ENCODE measurements around the gene PGA5.

The PGA5 gene

GRCh38 chr11:61294717-61295595 lies 54.0 kb downstream of the PGA5 start, which contains the start of gene VWCE:
TSS of gene VWCE (minus strand) at chr11:61295316. CDS start at chr11:61295037, 279 bp downstream.
- Histone ChIP-seq H3K36me3 (ENCODE audit: control insufficient read depth, insufficient read depth, low read length) (peaks cover under 1% of the 10 kb centered on the region; the same call in 1 of the 2 replicates), H3K4me3 (replicated peaks; ENCODE audit: low read depth, low read length) (peak within 1 kb of the TSS; percentile 75), H3K27me3 (replicated peaks; ENCODE audit: control insufficient read depth, insufficient read depth, low read length) (no peaks in the 10 kb centered on the region)
- TF ChIP-seq CTCF (IDR thresholded peaks at IDR 0.05; ENCODE audit: insufficient read depth, low read length, poor library complexity, severe bottlenecking): peak; percentile 55
- DNase-seq (ENCODE audit: extremely low read depth, insufficient read length): peak; percentile 85

- no peak for TF ChIP-seq CTCF (IDR thresholded peaks at IDR 0.05; ENCODE audit: insufficient read depth, low read length, poor library complexity, severe bottlenecking)
- Histone ChIP-seq H3K4me3 (replicated peaks; ENCODE audit: low read depth, low read length) (peak overlapping the region; percentile 75), H3K36me3 (ENCODE audit: control insufficient read depth, insufficient read depth, low read length) (peaks cover 4% of the 10 kb centered on the region), H3K27me3 (replicated peaks; ENCODE audit: control insufficient read depth, insufficient read depth, low read length) (no peaks in the 10 kb centered on the region)
- DNase-seq (ENCODE audit: extremely low read depth, insufficient read length): no peak
Measured at GRCh38 chr11:61295596-61295926, 54.6 kb downstream of the PGA5 start.

GRCh38 chr11:61297341-61297740 lies 56.4 kb downstream of the PGA5 start:
- no peaks in the 10 kb centered on the region for H3K27me3 ChIP-seq (replicated peaks; ENCODE audit: control insufficient read depth, insufficient read depth, low read length)
- no peak for TF ChIP-seq CTCF (IDR thresholded peaks at IDR 0.05; ENCODE audit: insufficient read depth, low read length, poor library complexity, severe bottlenecking)
- H3K4me3 ChIP-seq (replicated peaks; ENCODE audit: low read depth, low read length): no peak overlapping the region
- peaks cover 9% of the 10 kb centered on the region for H3K36me3 ChIP-seq (ENCODE audit: control insufficient read depth, insufficient read depth, low read length)
- no peak for DNase-seq (ENCODE audit: extremely low read depth, insufficient read length)

- Histone ChIP-seq H3K36me3 (ENCODE audit: control insufficient read depth, insufficient read depth, low read length) (peaks cover 9% of the 10 kb centered on the region), H3K27me3 (replicated peaks; ENCODE audit: control insufficient read depth, insufficient read depth, low read length) (no peaks in the 10 kb centered on the region), H3K4me3 (replicated peaks; ENCODE audit: low read depth, low read length) (no peak overlapping the region)
- no peak for TF ChIP-seq CTCF (IDR thresholded peaks at IDR 0.05; ENCODE audit: insufficient read depth, low read length, poor library complexity, severe bottlenecking)
- no peak for DNase-seq (ENCODE audit: extremely low read depth, insufficient read length)
Measured at GRCh38 chr11:61297746-61298145, 56.8 kb downstream of the PGA5 start.

- DNase-seq (ENCODE audit: extremely low read depth, insufficient read length): no peak
- TF ChIP-seq CTCF (IDR thresholded peaks at IDR 0.05; ENCODE audit: insufficient read depth, low read length, poor library complexity, severe bottlenecking): no peak
- H3K4me3 ChIP-seq (replicated peaks; ENCODE audit: low read depth, low read length): no peak overlapping the region
- peaks cover 11% of the 10 kb centered on the region for H3K36me3 ChIP-seq (ENCODE audit: control insufficient read depth, insufficient read depth, low read length)
- no peaks in the 10 kb centered on the region for H3K27me3 ChIP-seq (replicated peaks; ENCODE audit: control insufficient read depth, insufficient read depth, low read length)
Measured at GRCh38 chr11:61298663-61299244, 57.8 kb downstream of the PGA5 start.

Data from GM06990 (cell line).